ENCODE data around the gene GLRX. TPM values are rescaled to one million over a fixed set of nuclear protein-coding genes. Genes with fewer than 3 reads are reported as not detected.

GLRX gene
- total and polyA plus RNA-seq, 2 of the 13 experiments (the other 11 are each of a cell fraction or from before 2014, with no cell fraction given), result 63.8 to 499 TPM

DNA sequence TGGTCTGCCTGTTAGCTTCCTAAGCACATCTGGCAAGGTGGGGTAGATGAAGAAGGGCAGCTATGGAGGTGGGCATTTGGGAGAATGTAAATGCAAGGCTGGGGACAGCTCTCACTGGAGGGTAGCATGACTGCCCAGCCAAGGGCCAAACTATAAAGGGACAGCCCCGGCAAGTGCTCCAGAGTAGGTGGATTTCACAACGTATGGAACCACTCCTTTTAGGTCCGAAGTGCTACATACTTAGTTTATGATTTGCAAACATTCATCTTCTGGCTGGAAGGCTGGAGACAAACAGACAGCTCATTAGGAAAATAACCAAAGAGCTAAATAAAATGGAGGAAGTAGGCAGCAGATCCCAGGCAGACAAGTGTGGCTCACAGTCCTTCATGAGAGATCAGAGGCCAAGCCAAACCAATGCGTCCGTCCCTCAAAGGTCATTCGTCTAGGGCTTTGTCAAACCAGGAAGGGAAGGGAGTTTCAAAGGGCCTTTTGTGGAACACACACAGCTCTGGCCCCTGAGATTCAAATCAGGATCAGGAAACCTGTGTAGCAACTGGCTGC lies 42.5 kb upstream of the GLRX start (continued):
- TF ChIP-seq HMG20A (CRISPR knock-in tag; IDR thresholded peaks at IDR 0.05; ENCODE audit: borderline replicate concordance), result peak; percentile 79; the same call in 1 of the 2 replicates
- TF ChIP-seq, protein P1, sequence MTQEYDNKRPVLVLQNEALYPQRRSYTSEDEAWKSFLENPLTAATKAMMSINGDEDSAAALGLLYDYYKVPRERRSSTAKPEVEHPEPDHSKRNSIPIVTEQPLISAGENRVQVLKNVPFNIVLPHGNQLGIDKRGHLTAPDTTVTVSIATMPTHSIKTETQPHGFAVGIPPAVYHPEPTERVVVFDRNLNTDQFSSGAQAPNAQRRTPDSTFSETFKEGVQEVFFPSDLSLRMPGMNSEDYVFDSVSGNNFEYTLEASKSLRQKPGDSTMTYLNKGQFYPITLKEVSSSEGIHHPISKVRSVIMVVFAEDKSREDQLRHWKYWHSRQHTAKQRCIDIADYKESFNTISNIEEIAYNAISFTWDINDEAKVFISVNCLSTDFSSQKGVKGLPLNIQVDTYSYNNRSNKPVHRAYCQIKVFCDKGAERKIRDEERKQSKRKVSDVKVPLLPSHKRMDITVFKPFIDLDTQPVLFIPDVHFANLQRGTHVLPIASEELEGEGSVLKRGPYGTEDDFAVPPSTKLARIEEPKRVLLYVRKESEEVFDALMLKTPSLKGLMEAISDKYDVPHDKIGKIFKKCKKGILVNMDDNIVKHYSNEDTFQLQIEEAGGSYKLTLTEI (CRISPR knock-in tag; conservative IDR thresholded peaks at IDR 0.05), result no peak
- TF ChIP-seq, protein P2, sequence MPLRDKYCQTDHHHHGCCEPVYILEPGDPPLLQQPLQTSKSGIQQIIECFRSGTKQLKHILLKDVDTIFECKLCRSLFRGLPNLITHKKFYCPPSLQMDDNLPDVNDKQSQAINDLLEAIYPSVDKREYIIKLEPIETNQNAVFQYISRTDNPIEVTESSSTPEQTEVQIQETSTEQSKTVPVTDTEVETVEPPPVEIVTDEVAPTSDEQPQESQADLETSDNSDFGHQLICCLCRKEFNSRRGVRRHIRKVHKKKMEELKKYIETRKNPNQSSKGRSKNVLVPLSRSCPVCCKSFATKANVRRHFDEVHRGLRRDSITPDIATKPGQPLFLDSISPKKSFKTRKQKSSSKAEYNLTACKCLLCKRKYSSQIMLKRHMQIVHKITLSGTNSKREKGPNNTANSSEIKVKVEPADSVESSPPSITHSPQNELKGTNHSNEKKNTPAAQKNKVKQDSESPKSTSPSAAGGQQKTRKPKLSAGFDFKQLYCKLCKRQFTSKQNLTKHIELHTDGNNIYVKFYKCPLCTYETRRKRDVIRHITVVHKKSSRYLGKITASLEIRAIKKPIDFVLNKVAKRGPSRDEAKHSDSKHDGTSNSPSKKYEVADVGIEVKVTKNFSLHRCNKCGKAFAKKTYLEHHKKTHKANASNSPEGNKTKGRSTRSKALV (CRISPR knock-in tag; IDR thresholded peaks at IDR 0.05), result no peak; the same call in 1 of the 2 replicates
- TF ChIP-seq ERF (CRISPR knock-in tag; IDR thresholded peaks at IDR 0.05), result peak; percentile 82
- TF ChIP-seq ZNF563 (CRISPR knock-in tag; IDR thresholded peaks at IDR 0.05), result no peak
- TF ChIP-seq PCBP2 (optimal IDR thresholded peaks at IDR 0.05; ENCODE audit: low read depth, low read length, poor library complexity, severe bottlenecking), result no peak
- TF ChIP-seq HDAC1 (CRISPR knock-in tag; IDR thresholded peaks at IDR 0.05), result peak; percentile 75
- TF ChIP-seq SUZ12 (IDR thresholded peaks at IDR 0.05; ENCODE audit: low read depth, low read length), result no peak
- TF ChIP-seq, protein P3, sequence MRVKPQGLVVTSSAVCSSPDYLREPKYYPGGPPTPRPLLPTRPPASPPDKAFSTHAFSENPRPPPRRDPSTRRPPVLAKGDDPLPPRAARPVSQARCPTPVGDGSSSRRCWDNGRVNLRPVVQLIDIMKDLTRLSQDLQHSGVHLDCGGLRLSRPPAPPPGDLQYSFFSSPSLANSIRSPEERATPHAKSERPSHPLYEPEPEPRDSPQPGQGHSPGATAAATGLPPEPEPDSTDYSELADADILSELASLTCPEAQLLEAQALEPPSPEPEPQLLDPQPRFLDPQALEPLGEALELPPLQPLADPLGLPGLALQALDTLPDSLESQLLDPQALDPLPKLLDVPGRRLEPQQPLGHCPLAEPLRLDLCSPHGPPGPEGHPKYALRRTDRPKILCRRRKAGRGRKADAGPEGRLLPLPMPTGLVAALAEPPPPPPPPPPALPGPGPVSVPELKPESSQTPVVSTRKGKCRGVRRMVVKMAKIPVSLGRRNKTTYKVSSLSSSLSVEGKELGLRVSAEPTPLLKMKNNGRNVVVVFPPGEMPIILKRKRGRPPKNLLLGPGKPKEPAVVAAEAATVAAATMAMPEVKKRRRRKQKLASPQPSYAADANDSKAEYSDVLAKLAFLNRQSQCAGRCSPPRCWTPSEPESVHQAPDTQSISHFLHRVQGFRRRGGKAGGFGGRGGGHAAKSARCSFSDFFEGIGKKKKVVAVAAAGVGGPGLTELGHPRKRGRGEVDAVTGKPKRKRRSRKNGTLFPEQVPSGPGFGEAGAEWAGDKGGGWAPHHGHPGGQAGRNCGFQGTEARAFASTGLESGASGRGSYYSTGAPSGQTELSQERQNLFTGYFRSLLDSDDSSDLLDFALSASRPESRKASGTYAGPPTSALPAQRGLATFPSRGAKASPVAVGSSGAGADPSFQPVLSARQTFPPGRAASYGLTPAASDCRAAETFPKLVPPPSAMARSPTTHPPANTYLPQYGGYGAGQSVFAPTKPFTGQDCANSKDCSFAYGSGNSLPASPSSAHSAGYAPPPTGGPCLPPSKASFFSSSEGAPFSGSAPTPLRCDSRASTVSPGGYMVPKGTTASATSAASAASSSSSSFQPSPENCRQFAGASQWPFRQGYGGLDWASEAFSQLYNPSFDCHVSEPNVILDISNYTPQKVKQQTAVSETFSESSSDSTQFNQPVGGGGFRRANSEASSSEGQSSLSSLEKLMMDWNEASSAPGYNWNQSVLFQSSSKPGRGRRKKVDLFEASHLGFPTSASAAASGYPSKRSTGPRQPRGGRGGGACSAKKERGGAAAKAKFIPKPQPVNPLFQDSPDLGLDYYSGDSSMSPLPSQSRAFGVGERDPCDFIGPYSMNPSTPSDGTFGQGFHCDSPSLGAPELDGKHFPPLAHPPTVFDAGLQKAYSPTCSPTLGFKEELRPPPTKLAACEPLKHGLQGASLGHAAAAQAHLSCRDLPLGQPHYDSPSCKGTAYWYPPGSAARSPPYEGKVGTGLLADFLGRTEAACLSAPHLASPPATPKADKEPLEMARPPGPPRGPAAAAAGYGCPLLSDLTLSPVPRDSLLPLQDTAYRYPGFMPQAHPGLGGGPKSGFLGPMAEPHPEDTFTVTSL (CRISPR knock-in tag; IDR thresholded peaks at IDR 0.05; ENCODE audit: borderline replicate concordance), result peak; percentile 81; the same call in 1 of the 2 replicates
- TF ChIP-seq CCAR2 (optimal IDR thresholded peaks at IDR 0.05; ENCODE audit: low read depth, low read length), result no peak
- TF ChIP-seq PHF5A (CRISPR knock-in tag; IDR thresholded peaks at IDR 0.05; ENCODE audit: low read depth, unreplicated experiment), result peak; percentile 68
- TF ChIP-seq, protein P4, sequence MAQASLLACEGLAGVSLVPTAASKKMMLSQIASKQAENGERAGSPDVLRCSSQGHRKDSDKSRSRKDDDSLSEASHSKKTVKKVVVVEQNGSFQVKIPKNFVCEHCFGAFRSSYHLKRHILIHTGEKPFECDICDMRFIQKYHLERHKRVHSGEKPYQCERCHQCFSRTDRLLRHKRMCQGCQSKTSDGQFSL (CRISPR knock-in tag; IDR thresholded peaks at IDR 0.05), result no peak
- TF ChIP-seq, protein P5, sequence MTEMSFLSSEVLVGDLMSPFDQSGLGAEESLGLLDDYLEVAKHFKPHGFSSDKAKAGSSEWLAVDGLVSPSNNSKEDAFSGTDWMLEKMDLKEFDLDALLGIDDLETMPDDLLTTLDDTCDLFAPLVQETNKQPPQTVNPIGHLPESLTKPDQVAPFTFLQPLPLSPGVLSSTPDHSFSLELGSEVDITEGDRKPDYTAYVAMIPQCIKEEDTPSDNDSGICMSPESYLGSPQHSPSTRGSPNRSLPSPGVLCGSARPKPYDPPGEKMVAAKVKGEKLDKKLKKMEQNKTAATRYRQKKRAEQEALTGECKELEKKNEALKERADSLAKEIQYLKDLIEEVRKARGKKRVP (CRISPR knock-in tag; IDR thresholded peaks at IDR 0.05), result peak in 1 of 2 experiments; percentile 53; a peak in 1 of 4 replicates
- TF ChIP-seq, protein P6, sequence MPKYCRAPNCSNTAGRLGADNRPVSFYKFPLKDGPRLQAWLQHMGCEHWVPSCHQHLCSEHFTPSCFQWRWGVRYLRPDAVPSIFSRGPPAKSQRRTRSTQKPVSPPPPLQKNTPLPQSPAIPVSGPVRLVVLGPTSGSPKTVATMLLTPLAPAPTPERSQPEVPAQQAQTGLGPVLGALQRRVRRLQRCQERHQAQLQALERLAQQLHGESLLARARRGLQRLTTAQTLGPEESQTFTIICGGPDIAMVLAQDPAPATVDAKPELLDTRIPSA (CRISPR knock-in tag; IDR thresholded peaks at IDR 0.05; ENCODE audit: borderline replicate concordance), result no peak
- TF ChIP-seq NRL (CRISPR knock-in tag; IDR thresholded peaks at IDR 0.05; ENCODE audit: borderline replicate concordance), result no peak
- peak; percentile 93; the same call in 1 of the 2 replicates for TF ChIP-seq NFKBIZ (CRISPR knock-in tag; IDR thresholded peaks at IDR 0.05)
- peak; percentile 60; the same call in 1 of the 3 replicates for TF ChIP-seq MXI1 (IDR thresholded peaks at IDR 0.05; ENCODE audit: borderline replicate concordance, low read depth, low read length)
- no peak for TF ChIP-seq ZNF570 (CRISPR knock-in tag; IDR thresholded peaks at IDR 0.05; ENCODE audit: borderline replicate concordance)

Data from HepG2 (cell line).